ENCODE results near the gene COL4A2.
"Not testable (repeated sequence)": the region's sequence is repeated elsewhere in the genome, so short reads cannot be mapped to it uniquely, and the experiment has no call there.

COL4A2 gene

DNA sequence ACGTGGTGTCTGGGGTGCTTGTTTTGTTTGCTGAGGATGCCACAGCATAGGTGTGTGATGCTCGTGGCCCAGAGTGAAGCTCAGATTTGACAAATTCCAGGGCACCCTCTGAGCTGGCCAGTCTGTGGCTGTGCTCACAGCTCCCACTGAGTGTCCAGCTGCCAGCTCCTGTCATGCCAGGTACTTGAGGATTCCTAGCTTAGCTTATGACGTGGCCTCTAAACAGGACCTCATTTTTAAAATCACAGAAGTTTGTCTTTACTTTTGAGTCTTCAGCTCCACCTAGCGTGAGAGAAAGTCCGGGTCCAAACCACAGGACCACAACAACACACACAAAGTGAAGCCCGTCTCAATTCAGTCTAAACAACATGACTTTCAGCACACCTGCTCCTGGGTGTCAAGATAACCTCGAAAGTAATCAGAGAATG is 137.2 kb downstream of the COL4A2 start:
- H3K4me3 ChIP-seq (ENCODE audit: low read length): no peak overlapping the region
- no peak for TF ChIP-seq ZNF274 (IDR thresholded peaks at IDR 0.05; ENCODE audit: low read depth, low read length)

DNA sequence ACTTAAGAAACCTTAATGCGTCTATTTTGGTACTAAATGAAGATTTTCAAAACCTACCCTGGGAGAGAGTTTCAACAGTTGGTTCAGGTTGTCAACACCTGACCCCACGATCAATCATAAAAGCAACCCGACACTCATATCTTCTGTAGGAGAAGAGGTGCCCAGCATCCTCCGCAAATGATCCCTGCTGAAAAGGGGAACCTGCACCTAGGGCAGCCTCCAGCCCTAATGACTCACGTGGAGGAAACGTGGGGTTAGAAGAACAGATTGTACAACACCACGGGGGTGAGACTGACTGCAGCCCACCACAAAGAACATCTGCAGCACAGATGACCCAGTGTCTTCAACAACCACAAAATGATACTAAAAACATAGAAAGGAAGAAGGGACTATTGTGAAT is 138.1 kb downstream of the COL4A2 start:
- no peak for TF ChIP-seq ZNF274 (IDR thresholded peaks at IDR 0.05; ENCODE audit: low read depth, low read length)

DNA sequence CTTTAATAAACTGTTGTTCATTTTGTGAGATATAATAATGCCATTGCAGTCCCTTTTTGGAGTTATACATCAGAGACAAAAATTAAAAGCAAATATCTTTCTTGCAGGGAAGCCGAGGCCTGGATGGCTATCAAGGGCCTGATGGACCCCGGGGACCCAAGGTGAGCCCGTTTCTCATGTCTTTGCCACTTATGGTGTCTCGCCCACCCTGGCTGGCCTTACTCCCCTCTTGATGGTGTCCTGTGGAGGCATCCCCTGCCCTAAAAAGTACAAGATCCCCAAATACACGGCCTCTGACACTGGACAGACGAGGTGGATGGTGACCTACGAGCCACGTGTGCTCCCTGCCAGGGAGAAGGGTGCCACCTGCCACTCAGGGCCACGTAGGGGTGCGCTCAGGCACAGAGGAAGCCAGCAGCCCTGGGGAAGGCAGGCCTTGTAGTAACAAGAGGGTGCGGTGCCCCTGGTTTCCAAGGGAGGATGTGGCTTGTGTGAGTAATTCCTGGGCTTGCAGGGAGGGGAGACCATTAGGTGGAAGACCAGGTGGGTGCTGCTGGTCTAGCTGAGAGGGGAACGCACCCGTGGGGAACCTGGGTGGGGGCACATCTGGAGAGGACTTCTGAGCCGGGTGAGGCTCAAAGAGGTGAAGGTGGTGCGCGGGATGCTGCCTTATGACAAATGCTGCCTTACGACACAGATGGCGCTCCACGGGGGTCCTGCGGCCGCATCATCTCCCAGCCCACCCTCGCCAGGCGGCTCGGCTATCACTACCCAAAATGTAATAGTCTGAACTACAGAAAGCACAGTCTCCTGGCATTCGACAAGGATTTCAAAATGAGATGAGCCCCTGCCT is 138.9 kb downstream of the COL4A2 start:
- no peak overlapping the region for H3K4me3 ChIP-seq (ENCODE audit: low read length)
- no peak for TF ChIP-seq ZNF274 (IDR thresholded peaks at IDR 0.05; ENCODE audit: low read depth, low read length)

More for the DNA sequence above, 138.1 kb downstream of the COL4A2 start:
- no peak overlapping the region for H3K4me3 ChIP-seq (ENCODE audit: low read length)

DNA sequence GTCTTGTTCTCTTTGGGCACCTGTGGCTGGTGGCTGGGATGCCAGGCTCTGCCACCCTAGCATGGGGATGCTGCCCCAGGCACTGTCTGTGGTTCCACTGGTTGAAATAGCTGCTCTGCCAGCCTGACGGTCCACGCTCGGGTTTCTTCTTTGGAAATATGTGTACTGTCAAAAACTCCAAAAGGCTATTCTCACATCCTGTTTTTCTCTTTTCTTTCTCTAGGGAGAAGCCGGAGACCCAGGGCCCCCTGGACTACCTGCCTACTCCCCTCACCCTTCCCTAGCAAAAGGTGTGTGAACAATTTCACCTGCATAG is 139.4 kb downstream of the COL4A2 start:
- no peak for TF ChIP-seq ZNF274 (IDR thresholded peaks at IDR 0.05; ENCODE audit: low read depth, low read length)
- H3K4me3 ChIP-seq (ENCODE audit: low read length): no peak overlapping the region

DNA sequence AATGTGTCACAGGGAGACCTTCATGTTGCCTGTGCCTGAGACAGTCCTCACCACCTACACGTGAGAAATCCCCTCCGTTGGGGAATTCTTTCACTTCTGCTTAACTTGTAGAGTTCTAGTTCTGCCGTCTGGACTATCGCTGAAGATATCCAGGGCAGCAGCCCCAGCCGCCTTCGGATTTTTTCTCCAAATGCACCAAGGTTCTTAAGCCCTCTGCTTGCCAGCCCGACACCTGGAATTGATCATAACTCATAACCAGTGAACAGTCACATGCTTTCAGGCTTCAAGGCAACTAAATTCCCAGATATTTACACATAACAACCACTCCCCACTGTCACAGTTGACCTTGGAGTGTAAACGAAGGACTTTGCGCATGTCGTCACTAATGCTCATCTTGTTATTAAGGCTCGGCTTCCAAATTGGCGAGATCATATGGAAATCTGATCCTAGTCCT is 140.0 kb downstream of the COL4A2 start:
- no peak for TF ChIP-seq ZNF274 (IDR thresholded peaks at IDR 0.05; ENCODE audit: low read depth, low read length)
- H3K4me3 ChIP-seq (ENCODE audit: low read length): no peak overlapping the region

DNA sequence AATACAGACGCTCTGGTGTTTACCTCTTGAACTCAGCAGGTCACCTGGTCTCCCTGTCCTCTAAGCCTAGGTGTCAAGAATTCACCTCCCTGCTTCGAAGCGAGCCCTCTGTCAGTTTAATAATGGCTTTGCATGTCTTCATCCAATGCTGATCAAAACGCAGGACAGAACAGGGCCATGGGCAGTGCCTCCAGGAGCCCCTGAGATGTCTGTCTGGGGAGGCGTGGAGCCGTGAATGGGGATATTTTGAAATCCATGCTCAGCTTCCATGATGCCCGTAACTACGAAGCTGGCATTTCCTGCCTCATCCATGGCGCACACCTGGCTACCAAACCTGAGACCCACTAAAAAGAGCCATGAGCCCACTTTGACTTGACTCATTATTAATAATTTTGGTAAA is 140.7 kb downstream of the COL4A2 start:
- no peak overlapping the region for H3K4me3 ChIP-seq (ENCODE audit: low read length)
- no peak for TF ChIP-seq ZNF274 (IDR thresholded peaks at IDR 0.05; ENCODE audit: low read depth, low read length)

DNA sequence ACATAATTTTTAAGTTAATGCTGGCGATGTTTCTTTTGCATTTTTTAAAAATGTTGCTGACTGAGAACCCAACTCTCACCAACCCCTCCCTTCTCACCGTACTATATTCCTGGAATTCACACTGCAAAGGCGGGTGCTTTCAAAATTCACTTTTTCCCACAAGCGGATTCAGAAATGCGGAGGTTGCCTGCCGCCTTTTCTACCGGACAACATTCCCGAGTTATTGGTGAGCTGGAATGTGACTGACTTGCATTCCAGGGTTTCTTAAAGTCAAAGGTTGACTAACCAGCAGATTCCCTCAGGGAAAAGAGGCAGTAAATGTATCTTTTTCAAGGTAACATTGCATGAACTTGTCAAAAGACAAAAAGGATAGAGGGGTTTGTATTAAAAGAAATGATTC is 141.1 kb downstream of the COL4A2 start:
- no peak overlapping the region for H3K4me3 ChIP-seq (ENCODE audit: low read length)
- no peak for TF ChIP-seq ZNF274 (IDR thresholded peaks at IDR 0.05; ENCODE audit: low read depth, low read length)

DNA sequence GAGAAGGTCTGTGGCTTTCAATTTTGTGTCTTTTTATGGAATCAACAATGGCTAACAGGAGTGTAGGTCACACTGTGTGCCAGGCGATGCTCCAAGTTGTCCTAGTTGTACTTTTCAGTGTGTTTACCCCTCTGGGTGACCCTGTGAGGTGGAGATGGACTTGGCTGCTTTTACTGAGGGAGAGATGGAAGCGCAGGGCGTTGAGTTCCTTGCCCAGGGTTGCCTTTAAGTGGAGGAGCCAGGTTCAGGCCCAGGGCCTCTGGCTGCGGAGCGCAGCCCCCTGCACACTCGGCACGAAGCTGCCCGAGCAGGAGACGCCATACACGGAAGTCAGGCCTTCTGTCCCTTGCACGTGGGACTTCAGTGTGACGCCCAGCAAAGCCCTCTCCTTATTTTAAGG is 141.6 kb downstream of the COL4A2 start:
- H3K4me3 ChIP-seq (ENCODE audit: low read length): no peak overlapping the region
- TF ChIP-seq ZNF274 (IDR thresholded peaks at IDR 0.05; ENCODE audit: low read depth, low read length): no peak

DNA sequence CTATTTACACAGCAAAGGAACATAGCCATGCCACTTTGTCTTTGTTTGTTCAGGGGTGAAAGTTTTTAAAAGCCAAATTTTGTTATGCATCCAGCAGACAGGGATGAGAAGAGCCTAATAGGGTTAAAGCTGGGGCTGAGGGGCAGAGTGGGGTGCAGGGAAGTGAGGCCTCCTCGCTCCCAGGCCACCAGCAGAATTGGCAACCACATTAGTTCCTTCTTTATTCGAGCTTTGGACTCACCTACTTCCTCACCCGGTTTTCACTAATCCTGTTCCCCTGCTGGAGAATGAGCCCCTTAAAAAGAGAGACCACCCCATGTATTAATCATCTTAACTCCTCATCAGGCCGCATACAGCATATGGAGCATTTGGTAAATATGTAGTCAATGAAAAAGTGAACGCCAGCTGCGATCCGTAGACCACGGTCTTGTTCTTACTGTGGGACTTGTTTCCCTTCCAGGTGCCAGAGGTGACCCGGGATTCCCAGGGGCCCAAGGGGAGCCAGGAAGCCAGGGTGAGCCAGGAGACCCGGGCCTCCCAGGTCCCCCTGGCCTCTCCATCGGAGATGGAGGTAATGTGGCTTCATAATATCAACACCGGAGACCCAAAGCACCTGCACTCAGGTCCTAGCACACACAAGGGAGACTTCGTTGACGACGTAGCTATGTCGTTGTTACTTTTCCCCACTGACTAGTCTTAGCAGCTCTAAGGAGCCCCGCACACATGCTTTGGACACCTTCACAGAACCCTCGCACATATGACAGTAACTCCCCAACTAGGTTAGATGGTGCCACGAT is 142.3 kb downstream of the COL4A2 start:
- TF ChIP-seq ZNF274 (IDR thresholded peaks at IDR 0.05; ENCODE audit: low read depth, low read length): no peak
- no peak overlapping the region for H3K4me3 ChIP-seq (ENCODE audit: low read length)

DNA sequence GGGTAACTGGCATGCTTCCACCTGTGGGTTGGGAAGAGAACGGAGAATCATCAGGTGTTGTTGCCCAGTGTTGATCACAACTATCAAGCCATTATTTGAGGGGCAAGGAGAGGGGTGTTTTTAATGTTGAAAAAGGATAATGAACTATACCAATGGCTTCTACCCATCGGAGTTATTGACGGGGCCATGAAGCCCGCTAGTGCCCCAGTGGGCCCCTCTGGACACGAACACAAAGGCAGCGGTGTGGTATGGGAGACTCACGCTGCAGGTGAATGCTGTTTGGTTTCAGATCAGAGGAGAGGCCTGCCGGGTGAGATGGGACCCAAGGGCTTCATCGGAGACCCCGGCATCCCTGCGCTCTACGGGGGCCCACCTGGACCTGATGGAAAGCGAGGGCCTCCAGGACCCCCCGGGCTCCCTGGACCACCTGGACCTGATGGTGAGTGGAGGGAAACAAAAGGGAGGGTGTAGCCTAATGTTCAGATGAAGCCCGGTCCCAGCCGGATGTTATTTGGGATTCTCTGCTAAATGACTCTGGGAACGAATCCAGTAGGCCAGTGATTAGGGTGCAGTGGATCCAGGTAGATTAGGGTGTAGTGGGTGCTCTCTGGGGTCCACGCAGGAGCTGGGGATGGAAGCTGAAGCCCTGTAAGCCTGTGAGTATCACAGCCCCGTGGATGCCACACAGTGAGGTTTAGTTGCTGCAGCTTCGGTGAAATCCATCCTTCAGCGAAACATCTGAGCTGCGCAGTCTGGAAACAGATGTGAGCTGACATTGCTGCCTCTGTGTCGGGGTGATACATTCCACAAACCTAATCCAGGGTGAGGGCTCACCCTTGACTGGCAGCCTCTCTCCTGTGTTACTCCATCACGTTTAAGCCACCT is 143.2 kb downstream of the COL4A2 start:
- TF ChIP-seq ZNF274 (IDR thresholded peaks at IDR 0.05; ENCODE audit: low read depth, low read length): no peak
- H3K4me3 ChIP-seq (ENCODE audit: low read length): no peak overlapping the region

DNA sequence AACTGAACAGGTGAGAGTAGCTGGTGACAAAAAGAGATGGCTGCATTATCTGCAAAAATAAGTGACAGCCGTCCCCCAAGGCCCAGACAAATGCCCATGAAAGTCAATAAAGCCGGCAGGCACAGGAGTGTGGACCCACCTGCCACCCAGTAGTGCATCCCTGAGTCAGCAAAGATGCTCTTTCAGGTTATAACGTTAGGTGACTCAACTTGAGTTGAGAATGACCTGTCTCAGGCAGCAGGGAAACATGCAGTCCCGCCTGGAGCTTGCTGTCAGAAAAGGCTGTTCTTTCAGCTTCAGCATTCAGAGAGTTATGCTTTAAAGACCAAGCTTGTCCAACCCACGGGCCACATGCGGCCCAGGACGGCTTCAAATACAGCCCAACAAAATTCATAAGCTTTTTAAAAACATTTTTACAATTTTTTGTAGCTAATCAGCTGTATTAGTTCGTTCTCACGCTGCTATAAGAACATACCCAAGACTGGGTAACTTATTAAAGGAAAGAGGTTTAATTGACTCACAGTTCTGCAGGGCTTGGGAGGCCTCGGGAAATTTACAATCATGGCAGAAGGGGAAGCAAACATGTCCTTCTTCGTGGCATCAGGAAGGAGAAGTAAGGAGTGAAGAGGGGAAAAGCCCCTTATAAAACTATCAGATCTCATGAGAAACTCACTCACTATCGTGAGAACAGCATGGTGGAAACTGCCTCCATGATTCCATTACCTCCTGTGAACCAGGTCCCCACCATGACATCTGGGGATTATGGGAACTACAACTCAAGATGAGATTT is 144.1 kb downstream of the COL4A2 start:
- H3K4me3 ChIP-seq (ENCODE audit: low read length): no peak overlapping the region
- no peak for TF ChIP-seq ZNF274 (IDR thresholded peaks at IDR 0.05; ENCODE audit: low read depth, low read length)

DNA sequence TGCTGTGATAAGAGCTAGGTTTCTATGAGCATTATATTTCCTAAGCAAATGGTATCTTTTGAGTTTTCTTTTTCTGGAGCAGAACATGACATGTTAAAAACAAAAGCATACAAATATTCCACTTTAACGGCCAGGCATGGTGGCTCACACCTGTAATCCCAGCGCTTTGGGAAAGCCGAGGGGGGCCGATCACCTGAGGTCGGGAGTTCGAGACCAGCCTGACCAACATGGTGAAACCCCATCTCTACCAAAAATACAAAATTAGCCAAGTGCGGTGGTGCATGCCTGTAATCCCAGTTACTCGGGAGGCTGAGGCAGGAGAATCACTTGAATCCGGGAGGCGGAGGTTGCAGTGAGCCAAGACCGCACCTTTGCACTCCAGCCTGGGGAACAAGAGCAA is 146.0 kb downstream of the COL4A2 start:
- H3K4me3 ChIP-seq (ENCODE audit: low read length): not testable (repeated sequence)

DNA sequence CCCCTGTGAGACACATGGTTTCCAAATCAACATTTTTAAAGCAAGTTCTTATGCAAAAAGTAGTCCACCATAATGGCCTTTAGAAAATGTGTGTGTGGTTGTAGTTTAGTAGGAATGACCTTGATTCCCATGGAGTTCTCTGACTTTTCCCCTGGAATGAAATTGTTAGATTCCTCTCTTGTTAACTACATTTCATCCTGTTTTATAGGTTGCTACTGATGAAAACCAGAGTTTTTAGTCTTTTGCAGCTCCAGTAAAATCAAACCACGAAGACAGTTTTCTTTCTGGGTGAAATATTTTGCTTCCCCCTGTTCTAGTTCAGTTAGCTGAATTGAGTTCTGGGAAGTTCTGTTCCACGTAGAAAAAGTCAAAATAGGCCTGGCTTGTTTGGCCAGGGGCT is 146.7 kb downstream of the COL4A2 start:
- no peak overlapping the region for H3K4me3 ChIP-seq (ENCODE audit: low read length)
- no peak for TF ChIP-seq ZNF274 (IDR thresholded peaks at IDR 0.05; ENCODE audit: low read depth, low read length)
